ENCODE measurements around the gene AGPAT2. TPM values are rescaled to one million over a fixed set of nuclear protein-coding genes. Genes with fewer than 3 reads are reported as not detected.
"Not testable (repeated sequence)": the region's sequence is repeated elsewhere in the genome, so short reads cannot be mapped to it uniquely, and the experiment has no call there.

Gene AGPAT2
- total RNA-seq, 2 experiments from 2014 or later, result 16.9 to 20.5 TPM

- ATAC-seq; DNase-seq; H3K36me3 Mint-ChIP-seq; CTCF ChIA-PET; H3K4me3 Mint-ChIP-seq; H3K9me3 Mint-ChIP-seq (ENCODE audit: low read depth); H3K27ac Mint-ChIP-seq: not testable (repeated sequence)
- Mint-ChIP-seq H3K27me3 (peaks cover 20% of the 10 kb centered on the region), H3K4me1 (peaks cover 25% of the 10 kb centered on the region)
Observed at GRCh38 chr9:136704741-136705140, 17.5 kb upstream of the AGPAT2 start.

GRCh38 chr9:136703276-136703860 lies 16.1 kb upstream of the AGPAT2 start:
- peaks cover 27% of the 10 kb centered on the region for H3K27me3 Mint-ChIP-seq
- DNase-seq (no peak), ATAC-seq (no peak)
- H3K4me1 Mint-ChIP-seq, result peaks cover 25% of the 10 kb centered on the region
- H3K9me3 Mint-ChIP-seq (ENCODE audit: low read depth), result no peaks in the 10 kb centered on the region
- H3K4me3 Mint-ChIP-seq, result no peak overlapping the region
- no peaks in the 10 kb centered on the region for H3K36me3 Mint-ChIP-seq
- CTCF ChIA-PET, result interaction anchor here (0.8 to 4.7 kb wide), 2 partner anchors 25 to 60 kb away, joined by 6 to 30 read pairs; no protein-coding TSS in a partner anchor
- H3K27ac Mint-ChIP-seq, result no peak overlapping the region

GRCh38 chr9:136701668-136702053 lies 14.4 kb upstream of the AGPAT2 start:
- Mint-ChIP-seq H3K36me3 (no peaks in the 10 kb centered on the region), H3K4me1 (peaks cover 29% of the 10 kb centered on the region), H3K4me3 (peak overlapping the region; percentile 66), H3K27ac (peak overlapping the region; percentile 81), H3K27me3 (peaks cover 32% of the 10 kb centered on the region), H3K9me3 (ENCODE audit: low read depth) (no peaks in the 10 kb centered on the region)
- CTCF ChIA-PET, result interaction anchor here (1.0 to 4.7 kb wide), 5 partner anchors 12 to 187 kb away, joined by 3 to 30 read pairs (median 7); no protein-coding TSS in a partner anchor
- no peak for DNase-seq
- peak; percentile 9 for ATAC-seq

DNA sequence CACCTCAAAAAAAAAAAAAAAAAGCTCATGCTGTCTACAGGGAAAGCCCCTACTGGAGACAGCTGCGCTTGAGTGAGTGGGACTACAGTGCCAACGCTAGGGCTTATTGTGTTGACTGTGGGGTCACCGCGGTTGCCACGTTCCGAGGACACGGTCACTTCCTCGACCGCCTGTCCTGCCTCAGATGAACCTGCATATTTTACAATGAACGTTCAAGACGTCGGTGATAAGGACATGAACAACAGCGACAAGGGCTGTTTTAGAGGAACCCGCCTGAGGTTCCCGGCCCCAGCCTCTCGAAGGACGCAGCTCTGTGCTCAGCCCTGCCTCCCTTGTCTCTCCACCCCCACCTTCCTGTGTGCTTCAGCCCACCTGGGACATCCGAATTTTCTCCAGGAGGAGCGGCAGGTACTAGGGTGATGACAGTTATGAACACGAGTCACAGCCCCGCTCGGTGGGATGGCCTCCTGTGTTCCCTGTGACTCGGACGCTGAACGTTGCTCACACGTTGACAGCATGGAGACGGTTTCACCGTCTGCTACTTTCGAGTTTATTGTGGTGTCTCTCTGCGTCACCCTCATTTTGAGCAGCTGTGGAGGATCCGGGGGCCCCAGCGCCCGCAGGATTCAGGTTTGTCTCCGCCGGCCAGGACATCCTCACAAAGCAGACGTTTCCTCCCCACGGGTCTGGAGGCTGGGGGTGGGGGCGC lies 13.9 kb upstream of the AGPAT2 start:
- DNase-seq (peak; percentile 84), ATAC-seq (peak; percentile 92)
- Mint-ChIP-seq H3K4me3 (peak overlapping the region; percentile 66), H3K9me3 (ENCODE audit: low read depth) (no peaks in the 10 kb centered on the region), H3K36me3 (no peaks in the 10 kb centered on the region), H3K27me3 (peaks cover 32% of the 10 kb centered on the region), H3K27ac (peak overlapping the region; percentile 81), H3K4me1 (peaks cover 29% of the 10 kb centered on the region)
- CTCF ChIA-PET, result interaction anchor here (1.0 to 4.7 kb wide), 7 partner anchors 11 to 243 kb away, joined by 3 to 30 read pairs (median 3); no protein-coding TSS in a partner anchor

DNA sequence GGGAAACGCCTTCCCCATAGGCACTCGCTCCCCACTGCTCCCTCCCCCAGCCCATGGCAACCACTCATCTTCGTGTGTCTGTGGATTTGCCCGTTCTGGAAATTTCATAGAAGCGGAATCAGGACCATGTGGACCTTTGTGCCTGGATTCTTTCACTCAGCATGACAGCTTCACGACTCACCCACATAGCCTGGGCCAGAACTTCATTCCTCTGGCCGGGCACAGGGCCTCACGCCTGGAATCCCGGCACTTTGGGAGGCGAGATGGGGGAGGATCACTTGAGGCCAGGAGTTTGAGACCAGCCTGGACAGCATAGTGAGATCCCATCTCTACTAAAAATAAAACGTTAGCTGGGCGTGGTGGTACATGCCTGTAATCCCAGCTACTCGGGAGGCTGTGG lies 13.0 kb upstream of the AGPAT2 start:
- Mint-ChIP-seq H3K27me3 (peaks cover 28% of the 10 kb centered on the region), H3K27ac (no peak overlapping the region), H3K4me3 (no peak overlapping the region), H3K36me3 (no peaks in the 10 kb centered on the region), H3K4me1 (peaks cover 29% of the 10 kb centered on the region), H3K9me3 (ENCODE audit: low read depth) (no peaks in the 10 kb centered on the region)
- ATAC-seq (no peak), DNase-seq (no peak)
- CTCF ChIA-PET, result interaction anchor here (1.0 to 4.7 kb wide), 5 partner anchors 10 to 244 kb away, joined by 3 to 30 read pairs (median 7); no protein-coding TSS in a partner anchor

- Mint-ChIP-seq H3K4me3 (no peak overlapping the region), H3K4me1 (peaks cover 29% of the 10 kb centered on the region), H3K36me3 (no peaks in the 10 kb centered on the region), H3K27ac (no peak overlapping the region), H3K9me3 (ENCODE audit: low read depth) (no peaks in the 10 kb centered on the region), H3K27me3 (peaks cover 29% of the 10 kb centered on the region)
- DNase-seq, result no peak
- CTCF ChIA-PET, result interaction anchor here (4.7 kb wide), 1 partner anchor 29 kb away, joined by 30 read pairs; no protein-coding TSS in a partner anchor
- ATAC-seq, result no peak
Observed at GRCh38 chr9:136698635-136699246, 11.5 kb upstream of the AGPAT2 start.

GRCh38 chr9:136697821-136698526 lies 10.7 kb upstream of the AGPAT2 start:
- peaks cover 28% of the 10 kb centered on the region for H3K27me3 Mint-ChIP-seq
- CTCF ChIA-PET, result interaction anchor here (1.2 kb wide), 1 partner anchor 29 kb away, joined by 4 read pairs; no protein-coding TSS in a partner anchor
- no peaks in the 10 kb centered on the region for H3K36me3 Mint-ChIP-seq
- DNase-seq, result no peak
- no peak overlapping the region for H3K4me3 Mint-ChIP-seq
- no peaks in the 10 kb centered on the region for H3K9me3 Mint-ChIP-seq (ENCODE audit: low read depth)
- no peak overlapping the region for H3K27ac Mint-ChIP-seq
- ATAC-seq, result no peak
- peaks cover 27% of the 10 kb centered on the region for H3K4me1 Mint-ChIP-seq

DNA sequence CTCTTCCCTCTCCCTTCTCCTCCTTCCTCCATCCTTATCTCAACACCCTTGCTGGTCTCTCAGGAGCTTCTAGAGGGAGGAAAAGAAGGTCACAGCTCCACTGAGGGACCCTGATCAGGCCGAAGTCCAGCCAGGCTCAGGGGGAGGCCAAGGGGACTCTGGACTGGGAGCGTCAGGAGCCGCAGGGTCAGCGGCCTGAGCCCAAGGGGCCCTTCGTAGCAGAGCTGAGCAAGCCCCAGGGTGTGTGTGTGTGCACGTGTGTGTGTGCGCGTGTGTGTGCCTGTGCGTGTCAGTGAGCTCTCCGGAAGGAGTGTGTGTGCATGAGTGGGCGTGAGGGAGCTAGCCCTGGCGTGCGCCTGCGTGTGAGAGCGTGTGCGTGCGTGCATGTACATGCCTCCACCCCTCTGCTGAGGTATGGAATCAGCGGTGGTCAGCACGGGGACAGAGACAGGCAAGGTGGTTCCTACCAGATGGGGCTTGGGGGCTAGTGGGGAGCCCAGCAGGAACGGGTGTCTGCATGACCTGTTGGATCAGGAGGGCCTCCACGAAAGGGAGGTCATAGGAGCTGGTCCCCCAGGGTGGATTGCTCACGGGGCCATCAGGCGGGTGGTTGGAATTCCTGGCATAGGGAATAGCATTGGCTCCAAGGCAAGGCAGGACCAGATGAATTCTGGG lies 10.0 kb upstream of the AGPAT2 start:
- CTCF ChIA-PET, result interaction anchor here (1.2 kb wide), 1 partner anchor 30 kb away, joined by 4 read pairs; no protein-coding TSS in a partner anchor
- Mint-ChIP-seq H3K36me3 (no peaks in the 10 kb centered on the region), H3K4me3 (no peak overlapping the region), H3K27ac (no peak overlapping the region), H3K9me3 (ENCODE audit: low read depth) (no peaks in the 10 kb centered on the region), H3K4me1 (peaks cover 24% of the 10 kb centered on the region), H3K27me3 (peaks cover 28% of the 10 kb centered on the region)
- DNase-seq (no peak), ATAC-seq (no peak)

DNA sequence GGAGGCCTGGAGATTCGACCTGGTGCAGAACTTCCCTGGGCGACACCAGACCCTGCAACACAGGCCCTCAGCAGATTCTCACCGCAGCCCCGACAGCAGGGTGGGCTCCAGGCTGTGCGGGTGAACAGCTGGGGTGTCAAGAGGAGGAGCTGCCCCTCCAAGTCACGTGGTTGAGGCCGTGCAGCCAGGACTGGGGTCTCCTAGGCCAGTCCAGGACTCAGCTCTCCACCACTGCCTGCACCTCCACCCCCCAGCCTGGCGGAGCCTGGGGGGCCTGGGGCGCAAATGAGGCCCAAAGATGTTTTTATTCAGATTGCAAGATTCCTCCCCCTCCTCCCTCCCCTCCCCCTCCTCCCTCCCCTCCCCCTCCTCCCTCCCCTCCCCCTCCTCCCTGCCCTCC lies 9.2 kb upstream of the AGPAT2 start:
- no peak for DNase-seq
- CTCF ChIA-PET, result no interaction called here
- H3K27ac Mint-ChIP-seq, result no peak overlapping the region
- H3K4me3 Mint-ChIP-seq, result no peak overlapping the region
- H3K9me3 Mint-ChIP-seq (ENCODE audit: low read depth), result no peaks in the 10 kb centered on the region
- no peaks in the 10 kb centered on the region for H3K36me3 Mint-ChIP-seq
- ATAC-seq, result no peak
- peaks cover 19% of the 10 kb centered on the region for H3K4me1 Mint-ChIP-seq
- peaks cover 28% of the 10 kb centered on the region for H3K27me3 Mint-ChIP-seq

DNA sequence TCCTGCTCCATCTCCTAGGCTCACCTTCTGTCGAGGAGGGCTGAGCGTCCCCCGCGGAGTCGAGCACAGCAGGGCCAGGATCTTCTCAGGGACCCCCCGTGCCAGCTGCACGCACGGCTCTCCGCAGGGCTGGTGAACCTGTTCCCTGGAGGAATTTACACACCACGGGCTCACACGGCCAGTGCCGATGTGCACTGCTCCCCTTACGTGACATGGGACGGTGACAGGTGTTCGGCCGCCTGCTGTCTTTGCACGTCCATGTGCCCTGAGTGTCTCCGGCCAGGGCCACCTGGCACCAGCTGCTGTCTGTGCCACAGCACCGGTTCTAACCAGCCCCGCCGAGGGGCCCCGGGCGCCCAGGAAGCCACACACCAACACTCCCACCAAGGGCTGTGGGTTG lies 8.7 kb upstream of the AGPAT2 start:
- H3K36me3 Mint-ChIP-seq, result no peaks in the 10 kb centered on the region
- ATAC-seq (no peak), DNase-seq (no peak)
- peaks cover 14% of the 10 kb centered on the region for H3K4me1 Mint-ChIP-seq
- H3K27me3 Mint-ChIP-seq, result peaks cover 28% of the 10 kb centered on the region
- H3K27ac Mint-ChIP-seq, result no peak overlapping the region
- H3K4me3 Mint-ChIP-seq, result no peak overlapping the region
- CTCF ChIA-PET, result no interaction called here
- H3K9me3 Mint-ChIP-seq (ENCODE audit: low read depth), result no peaks in the 10 kb centered on the region

DNA sequence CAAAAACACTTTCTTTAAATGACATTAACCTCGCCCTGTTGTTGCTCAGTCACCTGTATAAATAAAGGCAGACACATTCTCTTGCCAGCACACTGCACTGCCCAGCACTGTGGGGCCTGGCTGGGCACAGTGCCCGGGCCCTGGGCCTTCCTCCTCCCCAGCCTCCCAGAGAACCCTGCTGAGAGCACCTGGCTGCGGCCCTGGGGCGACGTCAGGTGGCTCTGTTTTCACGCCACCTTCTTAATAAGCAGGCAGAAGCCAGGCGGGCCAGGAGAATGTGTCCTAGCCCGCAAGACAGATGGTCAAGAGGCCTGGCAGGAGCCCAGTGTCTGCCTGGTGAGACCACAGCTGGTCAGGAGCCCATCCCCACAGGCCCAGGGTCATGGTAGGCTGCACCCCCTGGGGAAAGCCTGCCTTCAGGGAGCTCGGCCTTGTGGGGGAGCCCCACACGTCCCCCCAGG lies 8.2 kb upstream of the AGPAT2 start:
- H3K36me3 Mint-ChIP-seq, result no peaks in the 10 kb centered on the region
- no peaks in the 10 kb centered on the region for H3K9me3 Mint-ChIP-seq (ENCODE audit: low read depth)
- H3K27me3 Mint-ChIP-seq, result peaks cover 28% of the 10 kb centered on the region
- no peak for ATAC-seq
- H3K4me3 Mint-ChIP-seq, result no peak overlapping the region
- DNase-seq, result no peak
- CTCF ChIA-PET, result interaction anchor here (0.7 to 2.3 kb wide), 4 partner anchors 19 to 211 kb away, joined by 3 to 5 read pairs (median 3); no protein-coding TSS in a partner anchor
- H3K27ac Mint-ChIP-seq, result no peak overlapping the region
- H3K4me1 Mint-ChIP-seq, result peaks cover 10% of the 10 kb centered on the region

DNA sequence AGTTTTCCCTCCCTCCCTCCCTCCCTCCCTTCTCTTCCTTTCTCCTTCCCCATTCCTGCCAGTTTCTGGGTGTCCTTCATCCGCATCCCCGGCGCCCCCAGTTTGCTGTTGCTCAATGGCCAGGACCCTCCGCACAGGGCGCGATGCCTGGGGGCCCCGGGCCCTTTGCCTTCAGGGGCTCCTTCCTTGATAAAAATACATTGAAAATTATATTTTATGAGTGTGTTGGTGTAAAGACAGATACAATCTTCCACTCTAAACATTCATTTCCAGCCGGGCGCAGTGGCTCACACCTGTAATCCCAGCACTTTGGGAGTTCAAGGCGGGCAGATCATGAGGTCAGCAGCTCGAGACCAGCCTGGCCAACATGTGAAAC lies 7.6 kb upstream of the AGPAT2 start:
- Mint-ChIP-seq H3K4me3 (no peak overlapping the region), H3K27ac (no peak overlapping the region), H3K27me3 (peaks cover 28% of the 10 kb centered on the region), H3K4me1 (peaks cover 6% of the 10 kb centered on the region), H3K9me3 (ENCODE audit: low read depth) (no peaks in the 10 kb centered on the region), H3K36me3 (no peaks in the 10 kb centered on the region)
- ATAC-seq (no peak), DNase-seq (no peak)
- CTCF ChIA-PET, result interaction anchor here (0.7 to 2.3 kb wide), 5 partner anchors 12 to 211 kb away, joined by 3 to 5 read pairs (median 3); no protein-coding TSS in a partner anchor
